HepG2 (cell line): Measurements from ENCODE around the gene MTCH1. TPM values are rescaled to one million over a fixed set of nuclear protein-coding genes. Genes with fewer than 3 reads are reported as not detected.

Experiments
- AKNA ChIP-seq: sonication (generic); formaldehyde crosslinking; IDR thresholded peaks from 2 replicates; pipeline ENCODE4 v1.4.0; 2020; ENCODE audit warnings: missing genetic modification reagents, borderline replicate concordance
- ASH2L ChIP-seq: fragments of 300-600, 200-600 bp; sonication (generic); IDR thresholded peaks from 2 replicates; pipeline ENCODE4 v1.7.0; 2017; ENCODE audit warnings: low read depth, mild to moderate bottlenecking, moderate library complexity, mixed read lengths, low read length; ENCODE audit not compliant: insufficient read length
- HIC2 ChIP-seq: sonication (generic); formaldehyde crosslinking; IDR thresholded peaks from 2 replicates; pipeline ENCODE4 v1.9.0; 2022; ENCODE audit warnings: low read depth, missing genetic modification reagents
- NR2C2 ChIP-seq: sonication (generic); formaldehyde crosslinking; IDR thresholded peaks from 2 replicates; pipeline ENCODE4 v1.4.0; 2020; ENCODE audit warnings: missing genetic modification reagents, mild to moderate bottlenecking, moderate library complexity, borderline replicate concordance
- RAD21 ChIP-seq: fragments of 450-650 bp; formaldehyde crosslinking; IDR thresholded peaks from 2 replicates; pipeline ENCODE4 v1.5.0; 2020; ENCODE audit warnings: mild to moderate bottlenecking
- RAD51 ChIP-seq: fragments of 450-650 bp; IDR thresholded peaks from 2 replicates; pipeline ENCODE4 v1.6.1; 2016; ENCODE audit warnings: borderline replicate concordance
- SMC3 ChIP-seq: IDR thresholded peaks from 2 replicates; pipeline ENCODE4 v1.6.1; 2011; ENCODE audit warnings: low read length, improper control_type of control experiment
- SMYD3 ChIP-seq: sonication (generic); formaldehyde crosslinking; IDR thresholded peaks from 2 replicates; pipeline ENCODE4 v1.8.1; 2023; ENCODE audit warnings: mild to moderate bottlenecking, missing genetic modification reagents
- SOX6 ChIP-seq, 2 experiments: fragments of 450-650 bp in 1 of 2; sonication (generic) in 1 of 2; formaldehyde crosslinking in 1 of 2; IDR thresholded peaks; 2 replicates each; pipeline versions ENCODE4 v1.4.0 to v1.6.1; 2017 to 2020; ENCODE audit warnings: antibody characterized with exemption in 1 of 2, mild to moderate bottlenecking in 1 of 2, missing genetic modification reagents in 1 of 2
- TEAD3 ChIP-seq: optimal IDR thresholded peaks from 2 replicates; pipeline ENCODE3; 2016; ENCODE audit warnings: borderline replicate concordance
- ZNF280D ChIP-seq: sonication (generic); formaldehyde crosslinking; IDR thresholded peaks from 2 replicates; pipeline ENCODE4 v1.5.1; 2020; ENCODE audit warnings: mild to moderate bottlenecking, missing genetic modification reagents
- ZNF484 ChIP-seq: sonication (generic); formaldehyde crosslinking; IDR thresholded peaks from 2 replicates; pipeline ENCODE4 v1.5.1; 2020; ENCODE audit warnings: mild to moderate bottlenecking, low read depth, missing genetic modification reagents, borderline replicate concordance
- ZNF574 ChIP-seq: sonication (generic); formaldehyde crosslinking; IDR thresholded peaks from 2 replicates; pipeline ENCODE4 v1.4.0; 2020; ENCODE audit warnings: missing genetic modification reagents
- ZNF619 ChIP-seq: sonication (generic); formaldehyde crosslinking; IDR thresholded peaks from 2 replicates; pipeline ENCODE4 v1.4.0; 2020; ENCODE audit warnings: mild to moderate bottlenecking, missing genetic modification reagents
- ZNF775 ChIP-seq: sonication (generic); formaldehyde crosslinking; IDR thresholded peaks from 2 replicates; pipeline ENCODE4 v1.4.0; 2020; ENCODE audit warnings: missing genetic modification reagents, mild to moderate bottlenecking, moderate library complexity, borderline replicate concordance
- polyA plus RNA-seq, 8 experiments: library from polyadenylated mRNA; depleted of rRNA in 3 of 8; stranded (reverse) in 7 of 8; unstranded in 1 of 8; fragments of >200 nt; fragmentation: Illumina TruSeq in 4 of 8; extraction: Trizol in 4 of 8; gene quantifications; 2 replicates each; pipeline versions ENCODE4 v1.2.1 to v1.2.3, GENCODE V29; 2011 to 2016; ENCODE audit warnings: low read depth in 4 of 8, missing spikeins in 1 of 8, mixed read lengths in 1 of 8; ENCODE audit not compliant: insufficient read depth in 1 of 8
- total RNA-seq, 5 experiments: library from RNA; depleted of rRNA; stranded (reverse); fragments of >200 nt; fragmentation: Illumina TruSeq; extraction: Trizol; gene quantifications; 2 replicates each; pipeline ENCODE4 v1.2.3, GENCODE V29; 2016; ENCODE audit warnings: low read depth in 1 of 5

Gene MTCH1
- total and polyA plus RNA-seq, 2 of the 13 experiments (the other 11 are each of a cell fraction or from before 2014, with no cell fraction given): 86.2 to 144 TPM

GRCh38 chr6:37021356-37022129 lies 35.5 kb upstream of the MTCH1 start (continued):
- TF ChIP-seq AKNA (CRISPR knock-in tag) (no peak), SMC3 (peak; percentile 80; the same call in 1 of the 2 replicates), HIC2 (no peak), RAD21 (peak; percentile 67), ZNF574 (CRISPR knock-in tag) (0 out of 2 replicates have a peak, but pooled peaks have one; percentile 5), ZNF280D (no peak), ASH2L (no peak), ZNF775 (CRISPR knock-in tag) (no peak), RAD51 (no peak), SMYD3 (no peak), TEAD3 (CRISPR knock-in tag) (no peak), ZNF619 (CRISPR knock-in tag) (no peak), ZNF484 (CRISPR knock-in tag) (no peak), SOX6 (IDR thresholded peaks at IDR 0.05) (no peak), SOX6 (CRISPR knock-in tag; IDR thresholded peaks at IDR 0.05) (peak; percentile 23; the same call in 1 of the 2 replicates), NR2C2 (no peak)
